Astrocyte of the hippocampus (primary cell): ENCODE results near the gene PELO.

Experiments used
- DNase-seq: peaks from one replicate; pipeline ENCODE4 v3.0.0; 2011; ENCODE audit warnings: low read depth, low spot score

PELO gene

DNA sequence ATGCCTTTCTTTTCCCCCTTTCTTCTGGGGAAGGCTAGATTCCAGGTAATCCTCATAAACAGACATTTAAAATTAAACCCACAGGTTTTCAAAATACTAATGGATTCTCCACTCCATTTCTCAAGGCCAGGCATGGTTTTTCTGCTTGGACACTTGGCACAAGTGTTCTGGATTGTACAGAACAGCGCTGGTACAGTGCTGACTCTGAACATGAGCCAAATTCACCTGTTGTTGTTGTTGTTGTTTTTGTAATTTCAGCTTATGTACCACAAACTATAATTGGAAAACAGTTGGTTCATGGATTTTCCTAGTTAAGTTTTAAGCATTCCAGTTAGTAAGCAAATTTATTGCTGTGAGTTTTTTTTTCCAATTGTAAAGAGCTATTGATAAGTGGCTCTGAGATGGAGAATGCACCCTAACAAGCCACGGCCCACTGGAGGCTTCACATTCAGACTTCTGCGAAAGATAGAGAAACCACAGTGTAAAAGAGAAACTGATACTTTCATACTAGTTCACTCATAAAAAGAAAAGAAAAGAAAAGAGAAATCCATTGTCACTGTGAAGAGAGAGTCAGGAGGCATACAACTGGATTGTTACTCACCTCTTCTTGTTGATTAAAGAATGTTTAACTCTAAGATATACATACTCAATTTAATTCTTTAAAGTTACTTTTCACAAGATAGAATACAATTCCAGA, 16.2 kb upstream of the PELO start:
- no peak for DNase-seq

DNA sequence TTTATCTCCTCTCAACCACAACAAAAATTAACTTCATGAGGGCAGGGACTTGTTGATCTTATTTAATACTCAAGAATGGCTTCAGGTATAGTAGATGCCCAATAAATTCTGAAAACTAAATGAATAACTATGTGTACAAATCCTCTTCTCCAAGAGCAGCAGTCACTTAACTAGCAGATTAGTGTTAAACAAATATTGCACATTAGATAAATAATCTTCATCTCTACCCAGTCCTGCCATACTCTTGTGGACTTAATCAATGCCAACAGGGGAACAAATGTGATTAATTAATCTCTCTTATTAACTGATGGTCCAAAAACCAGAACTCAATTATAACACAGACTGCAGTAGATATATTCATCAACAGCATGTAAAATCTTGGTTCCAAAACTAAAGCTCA, 15.0 kb upstream of the PELO start:
- no peak for DNase-seq

DNA sequence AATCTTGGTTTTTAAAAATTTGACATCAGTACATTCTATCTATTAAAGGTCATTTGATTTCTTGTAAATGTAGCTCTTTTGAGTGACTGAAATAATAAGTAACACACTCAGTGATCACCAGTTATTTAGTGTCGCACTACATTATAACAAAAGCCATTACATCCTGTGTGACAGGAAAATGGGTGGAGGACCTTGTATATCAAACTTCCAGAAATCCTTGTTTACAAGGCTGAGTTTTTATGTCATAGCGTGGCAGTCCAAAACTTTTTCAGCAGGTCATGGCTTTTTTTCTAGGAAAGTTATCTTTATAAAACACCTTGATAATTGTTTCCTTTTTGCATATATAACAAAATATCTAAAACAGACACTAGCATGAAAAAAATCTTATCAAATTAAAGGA, 14.4 kb upstream of the PELO start:
- no peak for DNase-seq

DNA sequence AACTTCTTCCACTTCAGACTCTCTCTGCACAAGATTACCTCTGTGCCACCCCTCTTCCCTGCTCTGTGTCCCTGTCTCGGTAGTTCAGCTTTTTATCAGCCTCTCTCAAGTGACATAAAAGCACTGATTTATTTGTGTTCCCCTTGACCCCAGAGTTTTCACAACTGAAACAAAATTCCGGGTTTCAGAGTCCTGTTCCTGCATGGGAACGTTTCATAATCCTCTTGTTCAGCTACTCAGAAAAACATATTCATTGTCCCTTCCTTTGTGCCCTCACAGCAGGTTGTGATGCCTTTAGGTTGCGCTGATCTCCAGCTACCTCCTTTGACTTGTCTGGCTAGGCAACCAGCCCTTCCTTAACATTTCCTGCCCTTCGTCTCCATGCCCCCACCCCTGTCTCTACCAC, 13.7 kb upstream of the PELO start:
- DNase-seq: no peak

DNA sequence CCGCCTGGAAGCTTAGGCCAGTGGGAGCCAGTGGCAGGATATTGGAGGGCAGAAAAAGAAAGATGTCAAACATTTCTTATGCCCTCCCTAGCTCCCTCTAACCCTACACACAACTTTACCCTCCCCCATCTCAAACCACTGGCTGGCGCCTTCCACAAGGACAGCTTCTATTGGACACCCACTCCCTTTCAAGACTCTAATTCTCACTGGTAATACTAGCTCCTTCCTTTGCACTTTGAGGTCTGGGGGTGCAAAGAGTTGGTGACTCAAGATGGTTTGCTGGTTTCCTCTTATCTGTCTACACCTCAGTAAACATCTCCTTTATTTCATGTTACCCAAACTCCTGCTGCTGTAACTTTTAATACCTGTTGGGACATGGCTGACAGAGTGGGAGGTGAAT, 11.6 kb upstream of the PELO start:
- no peak for DNase-seq

DNA sequence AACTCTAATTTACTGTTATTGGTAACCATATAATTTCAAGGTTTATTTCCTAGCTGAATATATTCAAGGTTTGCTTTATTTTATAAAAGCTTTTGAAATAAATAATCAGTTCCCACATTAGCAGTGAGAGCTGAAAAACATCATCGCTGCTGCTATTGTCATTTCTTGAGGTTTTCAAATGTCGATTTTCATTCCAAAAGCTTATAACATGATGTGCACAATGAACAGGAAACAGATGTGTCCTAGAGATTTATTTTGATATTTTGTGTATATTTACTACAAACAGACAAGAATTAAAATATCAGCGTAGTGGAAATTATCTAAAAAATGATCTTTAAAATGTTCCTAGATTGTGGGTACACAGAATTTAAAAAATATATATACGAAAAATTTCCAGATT, 10.5 kb upstream of the PELO start:
- no peak for DNase-seq

DNA sequence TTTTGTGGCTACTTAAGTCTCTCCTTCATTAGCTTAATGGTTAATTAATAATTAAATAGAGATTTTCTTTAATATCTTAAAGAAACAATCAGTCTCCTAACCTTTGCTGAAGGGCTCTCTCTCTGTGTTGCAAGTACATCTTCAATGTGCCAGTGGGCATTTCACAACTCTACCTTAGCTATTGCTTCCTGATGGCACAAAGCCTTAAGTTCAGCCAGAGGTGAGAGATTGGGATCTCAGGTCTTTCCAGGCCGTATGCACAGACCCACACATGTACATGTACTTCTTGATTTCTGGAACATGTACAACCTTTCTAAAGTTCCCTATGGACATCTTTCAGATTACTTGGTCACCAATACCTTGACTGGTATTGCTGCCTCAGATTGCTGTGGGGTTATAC, 8.9 kb upstream of the PELO start:
- DNase-seq: no peak

DNA sequence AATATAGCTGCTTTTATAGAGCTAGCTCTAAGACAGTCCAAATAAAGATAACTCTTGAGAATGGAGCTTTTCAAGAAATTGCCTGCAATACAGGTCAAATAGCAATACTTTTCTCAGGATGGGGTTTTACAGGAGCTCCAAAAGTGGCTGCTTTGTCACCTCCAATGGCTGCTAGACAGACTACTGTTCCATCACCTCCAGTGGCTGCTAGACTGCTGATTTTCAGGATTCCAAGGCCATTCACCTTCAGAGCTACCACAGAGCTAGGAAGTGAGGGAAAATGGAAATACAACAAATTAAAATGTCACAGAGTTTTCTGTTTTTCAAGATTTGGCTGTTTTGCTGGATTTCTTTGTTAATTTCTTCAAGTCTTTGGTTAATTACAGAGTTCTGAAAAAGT, 8.5 kb upstream of the PELO start:
- no peak for DNase-seq

DNA sequence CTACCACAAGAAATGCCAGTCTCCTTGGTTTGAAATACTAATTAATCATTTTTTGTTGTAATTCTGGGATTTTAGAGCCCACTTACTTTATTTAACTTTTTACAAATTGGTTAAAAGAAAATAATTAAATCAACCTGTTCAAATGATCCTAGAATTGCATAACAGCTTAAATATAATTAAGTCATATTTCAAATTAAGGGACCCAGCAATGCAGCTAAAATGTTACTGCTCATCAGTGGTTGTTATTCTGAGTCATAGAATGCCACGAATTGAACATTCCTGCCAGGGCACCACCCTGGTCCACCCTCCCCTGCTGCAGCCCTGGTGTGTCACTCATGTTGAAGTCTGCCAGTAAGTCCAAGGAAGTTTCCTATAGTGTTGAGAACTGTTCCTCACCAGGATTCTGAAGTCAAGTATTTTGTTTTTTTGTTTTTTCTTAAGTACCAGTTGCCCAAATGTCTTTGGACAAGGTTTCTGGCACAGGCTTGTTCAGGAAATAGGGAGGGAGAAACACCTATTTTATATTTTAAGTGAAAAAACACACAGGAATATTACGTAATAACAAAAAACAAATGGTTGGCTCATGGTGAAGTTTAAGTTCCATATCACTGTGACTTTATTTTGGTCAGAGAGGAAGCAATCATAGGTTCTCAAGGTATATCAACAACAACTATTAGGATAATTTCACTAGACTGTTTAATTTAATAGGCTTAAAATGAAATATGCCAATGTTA, 4.3 kb upstream of the PELO start:
- peak; percentile 48 for DNase-seq

DNA sequence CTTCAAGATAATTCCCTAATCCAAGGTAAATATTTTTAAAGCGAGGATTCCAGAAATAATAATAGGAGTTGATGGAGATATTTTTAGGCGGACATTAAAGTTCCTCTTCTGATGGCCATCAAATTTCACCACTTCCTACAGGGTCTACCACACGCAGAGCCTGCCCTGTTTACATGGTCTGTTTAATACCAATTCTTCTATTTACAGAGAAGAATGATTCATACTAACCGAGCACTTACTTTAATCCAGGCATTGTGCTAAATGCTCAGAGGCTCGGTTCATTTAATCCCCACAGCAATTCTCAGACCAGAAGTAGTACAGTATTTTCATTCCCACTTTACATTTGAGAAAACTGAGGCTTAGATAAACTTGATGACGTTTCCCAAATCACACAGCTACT, 3.0 kb upstream of the PELO start:
- DNase-seq: no peak

DNA sequence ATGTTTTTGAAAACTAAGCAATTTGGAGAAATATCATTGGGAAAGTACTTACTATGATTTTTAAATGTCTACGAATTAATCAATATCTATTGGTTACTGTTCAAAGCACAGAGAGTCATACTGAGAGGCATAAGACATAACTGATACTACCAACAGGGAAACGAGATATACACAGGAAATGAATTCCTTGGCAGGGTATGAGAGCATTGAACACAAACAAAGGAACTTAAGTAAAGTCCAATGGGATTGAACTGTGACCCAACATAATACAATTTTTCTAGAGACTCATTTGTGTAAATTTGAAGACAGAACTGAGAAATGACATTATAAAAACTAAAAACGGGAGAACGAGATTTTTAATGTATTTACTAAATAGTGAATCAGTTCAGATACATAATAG, 1.3 kb upstream of the PELO start:
- DNase-seq: no peak

DNA sequence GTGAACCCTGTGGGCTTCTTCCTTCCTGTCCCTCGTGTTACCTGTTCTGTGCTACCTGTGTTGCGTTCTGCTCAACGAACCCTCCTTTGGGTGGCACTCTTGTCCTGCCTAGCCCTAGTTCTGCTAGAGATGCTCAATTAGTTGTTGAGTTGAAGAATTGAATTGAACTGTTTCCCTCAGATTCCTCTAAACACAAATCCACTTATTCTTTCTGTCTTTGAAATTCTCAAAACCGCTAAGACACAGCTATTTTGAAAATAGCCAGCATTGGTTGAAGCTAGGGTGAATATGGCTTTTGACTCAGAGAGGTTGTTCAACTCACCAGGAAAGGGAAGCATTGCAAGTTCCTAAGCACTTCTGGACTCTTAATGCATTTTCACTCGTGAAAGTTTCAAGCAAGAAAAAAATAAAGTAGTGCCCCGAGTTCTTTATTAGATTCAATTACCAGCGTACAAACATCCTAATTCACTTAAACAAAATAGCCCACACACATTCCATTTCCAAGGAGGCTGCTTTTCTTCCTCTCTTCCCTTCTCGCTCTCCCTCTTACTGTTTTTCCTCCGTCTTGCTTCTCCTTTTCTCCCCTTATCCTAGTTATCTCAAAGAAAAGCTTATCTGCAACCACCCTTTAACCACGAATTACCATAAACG, 642 bp upstream of the PELO start:
- peak; percentile 28 for DNase-seq

DNA sequence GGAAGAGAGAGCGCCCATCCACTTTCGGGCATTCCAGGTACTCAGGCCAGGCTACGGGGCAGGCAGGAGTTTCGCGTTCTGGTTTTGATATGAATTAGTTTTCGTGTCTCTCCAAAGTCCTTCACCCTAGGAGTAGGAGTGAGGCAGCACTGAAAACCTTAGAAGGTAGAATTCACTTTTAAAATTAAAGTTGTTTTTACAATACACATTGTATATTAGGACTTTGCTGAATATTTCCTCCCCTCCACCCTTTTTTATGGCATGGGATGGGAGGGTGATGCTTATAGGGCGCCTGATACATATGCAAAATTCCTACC, 747 bp downstream of the PELO start:
- no peak for DNase-seq

DNA sequence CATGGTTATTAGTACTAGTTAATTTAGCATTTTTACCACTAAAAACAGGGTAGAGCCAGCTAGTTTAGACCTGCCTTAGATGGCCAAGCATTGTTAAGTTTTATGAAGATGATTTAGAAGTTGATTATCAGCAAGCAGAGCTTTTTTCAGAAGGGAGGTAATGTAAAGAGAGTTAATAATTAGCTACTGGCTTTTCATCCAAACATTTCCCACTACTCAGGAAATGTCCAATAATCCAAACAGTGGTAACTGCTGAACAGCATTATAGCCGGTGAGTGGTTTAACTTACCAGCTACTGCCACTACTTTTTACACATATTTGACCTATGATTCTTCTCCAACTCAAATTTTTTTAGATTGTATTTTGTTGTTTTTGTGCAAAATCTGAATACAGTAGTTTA, 1.7 kb downstream of the PELO start:
- no peak for DNase-seq

DNA sequence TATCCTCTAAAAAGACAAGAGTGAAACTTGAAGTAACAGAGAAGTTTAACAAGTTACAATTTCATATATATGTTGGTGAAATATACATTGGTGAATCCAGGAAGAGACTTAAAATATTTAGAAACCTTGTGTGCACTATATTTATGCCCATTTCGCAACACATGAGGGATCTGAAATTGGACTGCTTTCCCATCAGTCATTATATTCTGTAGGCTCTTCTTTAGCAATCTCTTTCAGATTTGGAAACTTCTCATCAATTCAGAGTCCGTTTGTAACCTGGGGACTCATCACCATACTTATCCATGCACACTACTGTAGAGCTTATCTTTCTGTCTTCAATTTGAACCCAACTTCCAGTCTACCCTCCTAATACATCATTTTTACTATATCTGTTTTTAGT, 2.1 kb downstream of the PELO start:
- no peak for DNase-seq

DNA sequence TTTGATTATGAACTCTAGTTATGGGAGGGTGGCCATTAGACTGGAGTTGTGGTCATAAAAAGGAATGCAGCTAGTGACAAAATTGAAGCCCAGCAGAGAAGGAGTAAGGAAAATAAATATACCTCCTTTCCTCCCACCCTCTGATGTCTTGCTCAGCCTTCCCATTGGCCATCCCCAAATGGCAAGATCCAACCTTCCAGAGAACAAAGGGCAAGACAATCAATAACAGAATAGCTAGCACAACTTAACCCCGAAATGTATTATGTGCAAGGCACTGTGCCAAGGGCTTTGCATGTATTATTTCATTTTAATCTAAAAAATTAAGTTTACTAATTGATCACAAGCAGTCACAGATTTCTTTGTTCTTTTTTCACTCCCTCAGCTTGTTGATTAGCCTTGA, 3.6 kb downstream of the PELO start:
- DNase-seq: no peak

DNA sequence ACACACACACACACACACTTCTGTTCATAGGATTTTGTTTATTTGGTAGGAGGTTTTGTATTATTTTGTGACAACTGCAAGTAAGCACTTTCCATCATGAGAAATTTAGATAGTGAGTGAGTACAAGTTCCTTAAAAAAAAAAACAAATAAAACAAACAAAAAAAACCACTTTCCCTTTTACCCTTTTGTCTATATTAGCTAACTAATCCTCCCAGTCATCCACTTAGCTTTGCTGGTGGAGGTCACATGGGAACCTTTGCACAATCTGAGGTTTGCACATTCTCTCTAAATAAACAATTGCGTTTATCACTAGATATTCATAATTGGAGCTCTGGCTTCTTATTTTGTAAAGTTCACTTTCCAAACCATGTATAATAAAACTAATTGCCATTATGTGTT, 6.8 kb downstream of the PELO start:
- DNase-seq: no peak

DNA sequence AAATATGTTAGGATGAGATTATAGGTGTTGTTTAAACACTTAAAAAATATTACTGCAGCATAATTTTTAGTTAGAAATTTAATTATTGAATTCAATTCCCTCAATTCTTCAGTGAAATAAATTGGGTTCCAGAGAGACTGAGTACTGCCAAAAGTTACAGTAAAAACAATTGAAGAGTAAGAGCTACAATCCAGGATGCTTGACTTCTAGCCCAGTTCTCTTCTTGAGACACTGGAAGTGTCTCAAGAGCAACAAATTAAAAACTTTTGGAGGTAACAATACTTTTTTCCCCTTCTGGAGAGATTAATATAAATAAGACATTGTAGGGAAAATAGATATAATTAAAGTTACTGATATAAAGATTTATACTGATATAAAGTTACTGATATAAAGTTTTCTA, 8.3 kb downstream of the PELO start:
- no peak for DNase-seq

DNA sequence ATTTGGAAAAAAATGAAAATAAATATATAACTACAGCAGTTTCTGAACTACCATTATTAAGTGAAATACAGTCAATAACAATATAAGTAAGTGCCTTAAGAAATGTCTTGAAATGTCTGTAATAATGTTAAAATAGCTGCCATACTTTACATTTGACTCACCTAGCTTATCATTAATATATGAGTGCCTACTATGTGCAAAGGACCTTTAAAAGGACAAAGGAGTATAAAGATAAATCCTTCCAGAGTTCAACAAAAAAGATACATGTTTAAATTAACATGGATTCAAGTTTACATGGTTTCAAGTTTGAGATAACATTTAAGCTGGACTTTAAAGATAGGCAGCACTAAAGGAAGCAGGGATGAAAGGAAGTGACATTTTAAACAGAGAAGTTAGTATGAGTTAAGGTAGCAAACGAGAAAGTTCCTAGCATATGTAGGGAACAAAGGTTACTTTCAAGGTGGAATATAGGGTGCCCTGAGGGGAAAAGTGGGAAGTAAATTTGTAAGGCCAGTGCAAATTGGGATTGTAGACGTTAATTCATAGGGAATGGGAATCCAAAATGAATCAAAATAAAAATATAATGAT, 8.9 kb downstream of the PELO start:
- DNase-seq: no peak

DNA sequence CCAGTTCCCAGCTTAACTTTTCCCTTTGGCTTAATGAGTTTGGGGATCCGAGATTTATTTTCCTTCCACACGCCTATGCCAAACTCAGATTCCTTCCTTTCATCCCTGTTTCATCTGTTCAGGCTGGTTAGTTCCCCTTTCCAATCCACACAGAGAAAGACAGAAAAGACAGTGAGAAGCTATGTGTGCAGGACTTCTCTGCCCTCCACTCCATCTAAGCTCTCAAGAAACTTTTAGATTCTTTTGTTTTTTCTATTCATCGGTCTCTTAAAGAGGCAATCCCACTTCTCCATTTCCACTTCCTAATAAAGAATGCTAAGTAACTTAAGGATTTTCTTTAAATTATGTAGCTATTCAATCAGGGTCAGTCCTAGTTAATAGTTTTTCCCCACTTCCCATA, 11.2 kb downstream of the PELO start:
- peak; percentile 18 for DNase-seq

DNA sequence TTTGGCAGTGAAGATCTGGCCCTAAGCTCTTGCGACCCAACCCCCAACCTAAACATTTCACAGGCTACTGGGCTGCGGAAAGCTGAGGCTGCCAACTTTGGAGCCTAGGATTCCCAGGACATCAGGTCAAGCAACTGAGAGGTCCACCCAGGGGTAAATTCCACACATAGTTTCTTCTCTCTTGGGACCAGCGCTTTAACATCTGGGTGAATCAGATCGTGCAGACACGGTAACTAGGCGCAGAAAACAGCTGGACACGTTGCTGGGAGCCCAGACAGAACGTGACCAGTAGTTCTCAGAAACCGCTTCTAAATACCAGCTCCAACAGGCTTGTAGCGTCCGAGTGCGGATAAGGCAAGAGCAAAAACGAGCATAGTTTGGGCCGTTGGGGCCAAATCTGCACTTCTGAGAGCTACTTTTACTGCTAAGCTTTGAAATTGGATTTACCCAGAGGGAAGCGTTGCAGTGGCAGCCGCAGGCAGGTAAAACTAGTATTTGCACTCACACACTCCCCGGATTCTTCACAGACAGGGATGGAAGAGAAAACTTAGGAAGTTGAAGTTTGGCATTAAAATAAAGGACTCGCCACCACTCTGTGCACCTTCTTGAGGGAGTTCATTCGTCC, 11.8 kb downstream of the PELO start:
- DNase-seq: peak; percentile 65

DNA sequence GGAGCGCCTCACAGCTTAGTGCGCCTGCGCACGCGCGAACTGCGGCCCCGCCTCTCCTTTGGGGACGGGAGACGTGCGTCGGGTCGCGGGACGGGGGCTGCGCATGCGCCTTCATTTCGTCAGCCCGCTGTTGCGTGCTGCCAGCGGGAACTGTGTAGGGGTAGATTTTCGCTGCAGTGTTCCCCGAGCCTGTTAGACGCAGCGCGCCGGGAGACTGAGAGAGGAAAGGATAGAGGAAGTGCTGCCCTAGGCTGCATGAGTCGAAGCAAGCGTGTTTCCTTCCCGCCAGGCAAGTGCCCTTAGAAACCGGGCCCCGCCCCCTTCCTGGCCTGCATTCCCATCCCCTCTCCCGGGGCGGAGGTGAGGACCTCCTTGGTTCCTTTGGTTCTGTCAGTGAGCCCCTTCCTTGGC, 12.3 kb downstream of the PELO start:
- peak; percentile 98 for DNase-seq
